SK-N-SH treated with all-trans-retinoic acid at 6 μM for 48 hours (cell line): ENCODE data around the gene COMMD10.

Experiments
- ARNTL ChIP-seq: fragments of 450-650 bp; formaldehyde crosslinking; IDR thresholded peaks from 2 replicates; pipeline ENCODE4 v1.5.0; 2020; ENCODE audit warnings: low read depth, mild to moderate bottlenecking, moderate library complexity, borderline replicate concordance
- CREB5 ChIP-seq: fragments of 250-450 bp; sonication (Bioruptor Pico); IDR thresholded peaks from 2 replicates; pipeline ENCODE4 v1.5.1; 2020; ENCODE audit warnings: low read depth, mild to moderate bottlenecking, moderate library complexity
- CSDC2 ChIP-seq: fragments of 250-450 bp; sonication (Bioruptor Pico); IDR thresholded peaks from 2 replicates; pipeline ENCODE4 v1.5.0; 2020; ENCODE audit warnings: mild to moderate bottlenecking, moderate library complexity
- CSRNP3 ChIP-seq: fragments of 250-450 bp; sonication (Bioruptor Pico); IDR thresholded peaks from 2 replicates; pipeline ENCODE4 v1.5.1; 2021; ENCODE audit warnings: mild to moderate bottlenecking, moderate library complexity
- ISL1 ChIP-seq: fragments of 250-450 bp; sonication (Bioruptor Pico); IDR thresholded peaks from 2 replicates; pipeline ENCODE4 v2.1.2; 2022; ENCODE audit warnings: mild to moderate bottlenecking, moderate library complexity
- PATZ1 ChIP-seq: fragments of 250-450 bp; sonication (Bioruptor Pico); IDR thresholded peaks from 2 replicates; pipeline ENCODE4 v1.8.0; 2020; ENCODE audit warnings: mild to moderate bottlenecking, moderate library complexity, borderline replicate concordance
- RARB ChIP-seq: fragments of 250-450 bp; sonication (Bioruptor Pico); IDR thresholded peaks from 2 replicates; pipeline ENCODE4 v1.8.0; 2021; ENCODE audit warnings: mild to moderate bottlenecking, moderate library complexity
- TCF4 ChIP-seq: fragments of 250-450 bp; sonication (Bioruptor Pico); IDR thresholded peaks from 2 replicates; pipeline ENCODE4 v1.8.0; 2021; ENCODE audit warnings: mild to moderate bottlenecking, moderate library complexity, borderline replicate concordance
- ZFP3 ChIP-seq: fragments of 250-450 bp; sonication (Bioruptor Pico); IDR thresholded peaks from 2 replicates; pipeline ENCODE4 v1.5.0; 2020; ENCODE audit warnings: mild to moderate bottlenecking, moderate library complexity
- ZFP30 ChIP-seq: fragments of 450-650 bp; formaldehyde crosslinking; IDR thresholded peaks from 2 replicates; pipeline ENCODE4 v1.5.0; 2022; ENCODE audit warnings: mild to moderate bottlenecking, moderate library complexity
- ZNF565 ChIP-seq: fragments of 450-650 bp; formaldehyde crosslinking; conservative IDR thresholded peaks from 2 replicates; pipeline ENCODE4 v1.5.0; 2020; ENCODE audit warnings: low read depth, mild to moderate bottlenecking, moderate library complexity
- ZNF70 ChIP-seq: fragments of 450-650 bp; formaldehyde crosslinking; IDR thresholded peaks from 2 replicates; pipeline ENCODE4 v1.5.0; 2020; ENCODE audit warnings: mild to moderate bottlenecking, moderate library complexity
- ZNF8 ChIP-seq: fragments of 450-650 bp; formaldehyde crosslinking; IDR thresholded peaks from 2 replicates; pipeline ENCODE4 v1.5.0; 2020; ENCODE audit warnings: mild to moderate bottlenecking, moderate library complexity

GRCh38 chr5:116242343-116242742 lies 157.5 kb downstream of the COMMD10 start:
- no peak for TF ChIP-seq RARB
- TF ChIP-seq PATZ1 (CRISPR knock-in tag): no peak
- no peak for TF ChIP-seq ZFP3 (CRISPR knock-in tag)
- TF ChIP-seq ARNTL (CRISPR knock-in tag): no peak
- TF ChIP-seq ZNF565 (CRISPR knock-in tag): no peak
- TF ChIP-seq CSRNP3: no peak
- TF ChIP-seq ZFP30 (CRISPR knock-in tag): no peak
- TF ChIP-seq CREB5: no peak
- TF ChIP-seq TCF4: no peak
- TF ChIP-seq ZNF70 (CRISPR knock-in tag): no peak
- TF ChIP-seq ISL1: no peak
- no peak for TF ChIP-seq CSDC2 (CRISPR knock-in tag)
- TF ChIP-seq ZNF8 (CRISPR knock-in tag): no peak
